Parathyroid adenoma (tissue), 2 donors: Measurements from ENCODE around the gene RCVRN.

Experiments used
- H2AFZ ChIP-seq: fragments of 300-600 bp; sonication (generic); one replicate; pipeline ENCODE4 v1.7.0; 2017; ENCODE audit warnings: antibody characterized with exemption, mild to moderate bottlenecking
- H3K27ac ChIP-seq: fragments of 300-600 bp; sonication (generic); one replicate; pipeline ENCODE4 v1.7.0; 2017
- H3K27me3 ChIP-seq: fragments of 300-600 bp; sonication (generic); one replicate; pipeline ENCODE4 v1.7.0; 2017; ENCODE audit warnings: low read length; ENCODE audit not compliant: control insufficient read depth, insufficient read depth
- H3K36me3 ChIP-seq: fragments of 300-600 bp; sonication (generic); one replicate; pipeline ENCODE4 v1.7.0; 2017; ENCODE audit warnings: low read length; ENCODE audit not compliant: control insufficient read depth, insufficient read depth
- H3K4me1 ChIP-seq: fragments of 300-600 bp; sonication (generic); one replicate; pipeline ENCODE4 v1.7.0; 2017; ENCODE audit warnings: control low read depth
- H3K4me2 ChIP-seq: fragments of 300-600 bp; sonication (generic); one replicate; pipeline ENCODE4 v1.7.0; 2017; ENCODE audit warnings: low read length
- H3K4me3 ChIP-seq: fragments of 300-600 bp; sonication (generic); one replicate; pipeline ENCODE4 v1.7.0; 2017; ENCODE audit warnings: low read depth, low read length
- H3K79me2 ChIP-seq: fragments of 300-600 bp; sonication (generic); one replicate; pipeline ENCODE4 v1.7.0; 2017; ENCODE audit warnings: control low read depth
- H3K9ac ChIP-seq: fragments of 300-600 bp; sonication (generic); one replicate; pipeline ENCODE4 v1.7.0; 2017; ENCODE audit warnings: mild to moderate bottlenecking
- H3K9me3 ChIP-seq: fragments of 300-600 bp; sonication (generic); one replicate; pipeline ENCODE4 v1.7.0; 2017; ENCODE audit warnings: low read length; ENCODE audit not compliant: control insufficient read depth
- TF ChIP-seq, protein P1 (sequence below): fragments of 300-600 bp; sonication (generic); IDR thresholded peaks from one replicate; pipeline ENCODE4 v1.7.0; 2017; ENCODE audit warnings: antibody characterized with exemption, mild to moderate bottlenecking
- donor health status: primary hyperparathyroidism.

RCVRN gene

DNA sequence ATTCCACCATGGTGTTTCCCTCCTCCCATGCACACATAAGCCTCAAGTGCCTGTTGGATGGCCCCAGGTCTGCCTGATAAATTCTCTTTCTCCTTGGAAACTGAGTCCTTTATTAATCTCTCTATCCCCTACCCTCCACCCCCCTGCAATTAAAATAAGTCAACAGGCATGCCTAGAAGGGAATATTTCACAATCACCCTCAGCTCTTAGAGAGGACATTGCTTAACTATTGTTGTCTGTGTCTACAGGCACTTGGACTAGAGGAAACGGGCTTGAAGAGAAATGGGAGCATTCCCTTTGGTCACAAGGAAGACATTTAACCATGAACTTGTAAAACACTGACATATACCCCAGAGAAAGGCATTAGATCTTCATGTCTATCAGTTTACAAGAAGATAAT is 39.5 kb downstream of the RCVRN start:
- TF ChIP-seq, protein P1, sequence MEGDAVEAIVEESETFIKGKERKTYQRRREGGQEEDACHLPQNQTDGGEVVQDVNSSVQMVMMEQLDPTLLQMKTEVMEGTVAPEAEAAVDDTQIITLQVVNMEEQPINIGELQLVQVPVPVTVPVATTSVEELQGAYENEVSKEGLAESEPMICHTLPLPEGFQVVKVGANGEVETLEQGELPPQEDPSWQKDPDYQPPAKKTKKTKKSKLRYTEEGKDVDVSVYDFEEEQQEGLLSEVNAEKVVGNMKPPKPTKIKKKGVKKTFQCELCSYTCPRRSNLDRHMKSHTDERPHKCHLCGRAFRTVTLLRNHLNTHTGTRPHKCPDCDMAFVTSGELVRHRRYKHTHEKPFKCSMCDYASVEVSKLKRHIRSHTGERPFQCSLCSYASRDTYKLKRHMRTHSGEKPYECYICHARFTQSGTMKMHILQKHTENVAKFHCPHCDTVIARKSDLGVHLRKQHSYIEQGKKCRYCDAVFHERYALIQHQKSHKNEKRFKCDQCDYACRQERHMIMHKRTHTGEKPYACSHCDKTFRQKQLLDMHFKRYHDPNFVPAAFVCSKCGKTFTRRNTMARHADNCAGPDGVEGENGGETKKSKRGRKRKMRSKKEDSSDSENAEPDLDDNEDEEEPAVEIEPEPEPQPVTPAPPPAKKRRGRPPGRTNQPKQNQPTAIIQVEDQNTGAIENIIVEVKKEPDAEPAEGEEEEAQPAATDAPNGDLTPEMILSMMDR, result no peak
- Histone ChIP-seq H3K4me2 (no peak overlapping the region), H3K36me3 (no peaks in the 10 kb centered on the region), H3K27ac (no peak overlapping the region), H3K4me3 (no peak overlapping the region), H3K4me1 (no peaks in the 10 kb centered on the region), H3K9me3 (no peaks in the 10 kb centered on the region), H3K27me3 (no peaks in the 10 kb centered on the region), H3K9ac (no peak overlapping the region), H2AFZ (no peak overlapping the region), H3K79me2 (no peaks in the 10 kb centered on the region)

DNA sequence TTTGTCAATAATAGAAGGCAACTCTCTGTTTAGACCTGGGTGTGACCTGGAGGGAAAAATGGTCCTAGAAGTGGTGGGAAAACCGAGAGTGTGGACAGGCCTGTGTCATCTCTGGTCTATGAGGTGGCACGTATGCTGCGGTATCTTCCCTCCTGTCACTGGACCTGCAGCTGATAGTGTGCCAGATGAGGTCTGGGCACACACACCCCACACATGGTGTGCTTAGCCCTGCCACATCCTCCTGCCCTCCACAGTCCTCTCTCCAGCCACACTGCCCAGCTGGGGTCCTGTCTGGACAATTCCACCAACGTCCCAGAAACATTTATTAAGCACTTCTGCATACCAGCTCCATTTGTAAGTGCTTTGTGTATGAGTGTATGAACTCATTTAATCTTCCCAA is 42.1 kb downstream of the RCVRN start:
- Histone ChIP-seq H3K9ac (no peak overlapping the region), H3K4me1 (no peaks in the 10 kb centered on the region), H3K27ac (no peak overlapping the region), H3K36me3 (no peaks in the 10 kb centered on the region), H3K27me3 (no peaks in the 10 kb centered on the region), H3K4me2 (no peak overlapping the region), H3K9me3 (peaks cover 3% of the 10 kb centered on the region), H3K4me3 (no peak overlapping the region), H3K79me2 (no peaks in the 10 kb centered on the region), H2AFZ (no peak overlapping the region)
- TF ChIP-seq, protein P1, result no peak

DNA sequence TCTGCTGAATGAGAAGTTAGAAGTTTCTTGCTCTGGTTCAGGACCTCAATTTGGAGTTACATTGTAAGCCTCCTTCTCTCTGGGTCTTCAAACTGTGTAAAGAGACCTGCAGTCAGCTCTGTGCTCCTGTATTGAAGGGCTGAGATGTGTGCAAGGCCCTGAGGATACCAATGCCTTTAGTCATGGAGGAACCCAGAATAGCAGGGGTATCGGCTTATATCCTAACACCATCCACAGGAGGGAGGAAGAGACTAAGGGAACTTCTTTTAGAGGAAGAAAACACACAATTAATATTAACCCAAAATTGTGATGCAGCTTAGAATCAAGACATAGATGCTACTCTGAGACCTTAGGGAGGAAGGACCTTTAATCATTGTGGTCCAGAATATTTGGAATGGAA is 42.9 kb downstream of the RCVRN start:
- Histone ChIP-seq H3K4me1 (no peaks in the 10 kb centered on the region), H3K79me2 (no peaks in the 10 kb centered on the region), H3K27me3 (no peaks in the 10 kb centered on the region), H3K4me3 (no peak overlapping the region), H3K9me3 (peaks cover 3% of the 10 kb centered on the region), H3K27ac (no peak overlapping the region), H3K36me3 (no peaks in the 10 kb centered on the region), H3K9ac (no peak overlapping the region), H3K4me2 (no peak overlapping the region), H2AFZ (no peak overlapping the region)
- TF ChIP-seq, protein P1, result no peak

DNA sequence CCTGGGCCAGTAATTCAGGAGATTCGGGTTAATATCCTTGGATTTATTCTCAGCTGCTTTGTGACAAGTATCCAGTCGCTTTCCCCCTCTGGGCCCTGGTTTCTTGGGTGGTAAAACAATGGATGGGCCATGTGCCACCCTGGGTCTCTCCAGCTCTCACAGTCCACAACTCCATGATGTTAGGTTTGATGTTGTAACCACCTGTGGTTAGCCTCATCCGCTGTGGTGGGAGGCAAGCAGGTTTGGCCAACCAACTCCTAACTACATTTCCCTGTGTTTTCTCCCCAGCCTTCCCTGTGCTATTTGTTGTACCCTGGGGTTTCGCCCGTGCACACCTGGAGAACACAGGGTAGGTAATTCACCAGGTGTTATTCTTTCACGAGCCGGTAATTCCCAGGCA is 44.2 kb downstream of the RCVRN start:
- Histone ChIP-seq H3K9ac (no peak overlapping the region), H3K4me2 (no peak overlapping the region), H3K36me3 (no peaks in the 10 kb centered on the region), H3K4me3 (no peak overlapping the region), H3K27me3 (no peaks in the 10 kb centered on the region), H3K27ac (no peak overlapping the region), H2AFZ (no peak overlapping the region), H3K4me1 (no peaks in the 10 kb centered on the region), H3K79me2 (no peaks in the 10 kb centered on the region), H3K9me3 (peaks cover 3% of the 10 kb centered on the region)
- TF ChIP-seq, protein P1, result no peak

DNA sequence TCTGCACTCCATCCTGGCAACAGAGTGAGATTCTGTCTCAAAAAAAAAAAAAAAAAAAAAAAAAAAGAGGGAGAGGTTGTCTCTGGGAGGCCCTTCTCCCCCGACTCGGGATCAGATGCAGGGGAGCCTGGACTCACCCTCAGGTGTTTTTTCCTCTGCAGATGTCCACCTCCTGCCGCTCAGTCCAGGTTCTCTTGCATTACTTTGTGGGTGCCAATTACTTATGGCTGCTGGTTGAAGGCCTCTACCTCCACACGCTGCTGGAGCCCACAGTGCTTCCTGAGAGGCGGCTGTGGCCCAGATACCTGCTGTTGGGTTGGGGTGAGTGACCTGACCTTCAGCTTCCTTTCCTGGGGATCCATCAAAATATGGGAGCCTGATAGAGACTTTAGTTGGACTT is 45.3 kb downstream of the RCVRN start:
- Histone ChIP-seq H3K4me3 (no peak overlapping the region), H2AFZ (no peak overlapping the region)

More for the DNA sequence above, 45.3 kb downstream of the RCVRN start:
- no peaks in the 10 kb centered on the region for H3K4me1 ChIP-seq
- no peak overlapping the region for H3K4me2 ChIP-seq
- no peaks in the 10 kb centered on the region for H3K36me3 ChIP-seq
- peaks cover 3% of the 10 kb centered on the region for H3K9me3 ChIP-seq
- H3K27me3 ChIP-seq, result no peaks in the 10 kb centered on the region
- TF ChIP-seq, protein P1, result no peak
- H3K27ac ChIP-seq, result no peak overlapping the region
- H3K9ac ChIP-seq, result no peak overlapping the region
- H3K79me2 ChIP-seq, result no peaks in the 10 kb centered on the region
